Measurements from ENCODE around the gene C15orf40. TPM values are rescaled to one million over a fixed set of nuclear protein-coding genes. Genes with fewer than 3 reads are reported as not detected.

Gene C15orf40
- total RNA-seq, 1 donor from 2014 or later = 22.3 TPM

- no peak for DNase-seq (ENCODE audit: low spot score)
Measured at GRCh38 chr15:82993144-82993543, 18.3 kb downstream of the C15orf40 start.

- no peak for DNase-seq (ENCODE audit: low spot score)
Measured at GRCh38 chr15:82992436-82992998, 18.9 kb downstream of the C15orf40 start.

GRCh38 chr15:82986442-82986780 is 25.0 kb downstream of the C15orf40 start:
- no peak for DNase-seq (ENCODE audit: low spot score)

- DNase-seq (ENCODE audit: low spot score) = peak; percentile 95
Measured at GRCh38 chr15:82985688-82986441, 25.6 kb downstream of the C15orf40 start, which contains the start of gene RAMAC. TSS of gene RAMAC (plus strand) at chr15:82986210. CDS start at chr15:82989019, 2,809 bp downstream.

GRCh38 chr15:82980981-82981380 is 30.5 kb downstream of the C15orf40 start:
- no peak for DNase-seq (ENCODE audit: low spot score)

- no peak for DNase-seq (ENCODE audit: low spot score)
Measured at GRCh38 chr15:82979726-82980125, 31.7 kb downstream of the C15orf40 start.

- DNase-seq (ENCODE audit: low spot score) = no peak
Measured at GRCh38 chr15:82978438-82978837, 33.0 kb downstream of the C15orf40 start.

GRCh38 chr15:82977076-82977475 is 34.4 kb downstream of the C15orf40 start:
- no peak for DNase-seq (ENCODE audit: low spot score)

- no peak for DNase-seq (ENCODE audit: low spot score)
Measured at GRCh38 chr15:82972990-82973389, 38.4 kb downstream of the C15orf40 start.

- no peak for DNase-seq (ENCODE audit: low spot score)
Measured at GRCh38 chr15:82971218-82971984, 40.0 kb downstream of the C15orf40 start.

GRCh38 chr15:82970696-82971095 is 40.7 kb downstream of the C15orf40 start:
- DNase-seq (ENCODE audit: low spot score) = no peak

GRCh38 chr15:82970078-82970686 is 41.3 kb downstream of the C15orf40 start:
- no peak for DNase-seq (ENCODE audit: low spot score)

GRCh38 chr15:82969353-82969752 is 42.1 kb downstream of the C15orf40 start:
- DNase-seq (ENCODE audit: low spot score) = no peak

GRCh38 chr15:82968066-82968465 is 43.4 kb downstream of the C15orf40 start:
- DNase-seq (ENCODE audit: low spot score) = no peak

- DNase-seq (ENCODE audit: low spot score) = no peak
Measured at GRCh38 chr15:82966671-82967071, 44.8 kb downstream of the C15orf40 start.

GRCh38 chr15:82964890-82965289 is 46.5 kb downstream of the C15orf40 start:
- DNase-seq (ENCODE audit: low spot score) = no peak

- DNase-seq (ENCODE audit: low spot score) = no peak
Measured at GRCh38 chr15:82963471-82964341, 47.7 kb downstream of the C15orf40 start.

GRCh38 chr15:82960766-82961165 is 50.7 kb downstream of the C15orf40 start:
- no peak for DNase-seq (ENCODE audit: low spot score)

GRCh38 chr15:82959423-82959822 is 52.0 kb downstream of the C15orf40 start:
- no peak for DNase-seq (ENCODE audit: low spot score)

GRCh38 chr15:82958638-82959037 is 52.8 kb downstream of the C15orf40 start:
- DNase-seq (ENCODE audit: low spot score) = peak; percentile 71

Measured in mucosa of gallbladder (tissue), 1 donor.